DOHH2 (cell line): ENCODE results near the gene ZBTB16.

Experiments
- H3F3A ChIP-seq: fragments of 200-600 bp; sonication (generic), shearing (Covaris generic); 2 replicates; pipeline ENCODE4 v1.6.0; 2016; ENCODE audit warnings: antibody characterized with exemption, mild to moderate bottlenecking; ENCODE audit not compliant: control insufficient read depth, insufficient read depth
- H3K27ac ChIP-seq: fragments of 200-600 bp; sonication (generic); 2 replicates; pipeline ENCODE4 v1.5.1; 2014; ENCODE audit warnings: low read depth, mild to moderate bottlenecking, low read length, moderate library complexity
- H3K27me3 ChIP-seq: fragments of 200-600 bp; sonication (generic); 2 replicates; pipeline ENCODE4 v1.6.1; 2014; ENCODE audit warnings: mild to moderate bottlenecking, low read length, mixed read lengths; ENCODE audit not compliant: control insufficient read depth
- H3K36me3 ChIP-seq: fragments of 200-600 bp; sonication (generic); 2 replicates; pipeline ENCODE4 v1.6.1; 2014; ENCODE audit warnings: mild to moderate bottlenecking, low read length, moderate library complexity, mixed read lengths; ENCODE audit not compliant: control insufficient read depth
- H3K4me1 ChIP-seq: fragments of 200-600 bp; sonication (generic); 2 replicates; pipeline ENCODE4 v1.6.1; 2014; ENCODE audit warnings: mild to moderate bottlenecking, low read length, mixed read lengths; ENCODE audit not compliant: control insufficient read depth
- H3K4me2 ChIP-seq: fragments of 200-600 bp; sonication (generic); 2 replicates; pipeline ENCODE4 v1.6.0; 2014; ENCODE audit warnings: mild to moderate bottlenecking, low read length, moderate library complexity
- H3K4me3 ChIP-seq: fragments of 200-600 bp; sonication (generic); 2 replicates; pipeline ENCODE4 v1.5.1; 2014; ENCODE audit warnings: mild to moderate bottlenecking, low read length, mixed read lengths
- H3K79me2 ChIP-seq: fragments of 200-600 bp; sonication (generic); 2 replicates; pipeline ENCODE4 v1.6.1; 2014; ENCODE audit warnings: mild to moderate bottlenecking, low read length, mixed read lengths; ENCODE audit not compliant: control insufficient read depth
- H3K9me2 ChIP-seq: fragments of 200-600 bp; sonication (generic); replicated peaks from 2 replicates; pipeline ENCODE4 v1.6.1; 2014; ENCODE audit warnings: mild to moderate bottlenecking, low read length, mixed read lengths; ENCODE audit not compliant: control insufficient read depth
- H3K9me3 ChIP-seq: fragments of 200-600 bp; sonication (generic); 2 replicates; pipeline ENCODE4 v1.6.1; 2014; ENCODE audit warnings: antibody characterized with exemption, low read length, mixed read lengths; ENCODE audit not compliant: control insufficient read depth, insufficient read depth
- H4K20me1 ChIP-seq: fragments of 200-600 bp; sonication (generic); 2 replicates; pipeline ENCODE4 v1.6.0; 2014; ENCODE audit warnings: low read depth, mild to moderate bottlenecking, antibody characterized with exemption, low read length, moderate library complexity; ENCODE audit not compliant: control insufficient read depth, insufficient read depth
- EZH2phosphoT487 ChIP-seq: fragments of 200-600 bp; sonication (generic); IDR thresholded peaks from 2 replicates; pipeline ENCODE4 v1.6.1; 2017; ENCODE audit warnings: borderline replicate concordance, mild to moderate bottlenecking, antibody characterized with exemption, low read length, moderate library complexity, mixed read lengths
- TF ChIP-seq, protein P1 (sequence below): fragments of 200-600 bp; sonication (generic); IDR thresholded peaks from one replicate; pipeline ENCODE4 v1.5.1; 2014; ENCODE audit warnings: antibody characterized with exemption, mild to moderate bottlenecking, low read depth, low read length; ENCODE audit not compliant: poor library complexity, severe bottlenecking

ZBTB16 gene

DNA sequence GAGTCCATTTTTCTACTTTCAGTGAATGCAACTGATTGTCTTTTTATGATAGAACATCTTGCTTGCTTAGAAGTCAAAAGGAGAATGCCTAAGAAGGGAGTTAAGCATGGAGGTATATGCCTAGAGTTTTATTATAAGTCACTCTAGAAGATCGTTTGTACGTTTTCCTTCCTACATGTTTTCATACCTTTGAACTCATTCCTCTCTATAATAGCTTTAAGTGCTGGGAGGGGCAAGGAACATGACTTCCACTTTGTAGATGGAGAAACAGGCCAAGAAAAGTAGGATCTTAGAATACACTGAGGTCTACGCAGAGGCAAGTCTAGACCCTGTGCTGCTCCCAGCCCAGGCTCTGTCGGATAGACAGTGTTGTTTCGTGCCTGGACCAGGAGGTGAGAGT, 114.3 kb downstream of the ZBTB16 start:
- Histone ChIP-seq H3K27ac (no peak overlapping the region), H3K4me1 (peaks cover 36% of the 10 kb centered on the region), H3K9me2 (no peaks in the 10 kb centered on the region), H4K20me1 (no peaks in the 10 kb centered on the region), H3K4me2 (no peak overlapping the region), H3K36me3 (no peaks in the 10 kb centered on the region), H3F3A (no peaks in the 10 kb centered on the region), H3K9me3 (no peaks in the 10 kb centered on the region), H3K4me3 (no peak overlapping the region), H3K27me3 (no peaks in the 10 kb centered on the region), H3K79me2 (no peaks in the 10 kb centered on the region)
- TF ChIP-seq, protein P1, sequence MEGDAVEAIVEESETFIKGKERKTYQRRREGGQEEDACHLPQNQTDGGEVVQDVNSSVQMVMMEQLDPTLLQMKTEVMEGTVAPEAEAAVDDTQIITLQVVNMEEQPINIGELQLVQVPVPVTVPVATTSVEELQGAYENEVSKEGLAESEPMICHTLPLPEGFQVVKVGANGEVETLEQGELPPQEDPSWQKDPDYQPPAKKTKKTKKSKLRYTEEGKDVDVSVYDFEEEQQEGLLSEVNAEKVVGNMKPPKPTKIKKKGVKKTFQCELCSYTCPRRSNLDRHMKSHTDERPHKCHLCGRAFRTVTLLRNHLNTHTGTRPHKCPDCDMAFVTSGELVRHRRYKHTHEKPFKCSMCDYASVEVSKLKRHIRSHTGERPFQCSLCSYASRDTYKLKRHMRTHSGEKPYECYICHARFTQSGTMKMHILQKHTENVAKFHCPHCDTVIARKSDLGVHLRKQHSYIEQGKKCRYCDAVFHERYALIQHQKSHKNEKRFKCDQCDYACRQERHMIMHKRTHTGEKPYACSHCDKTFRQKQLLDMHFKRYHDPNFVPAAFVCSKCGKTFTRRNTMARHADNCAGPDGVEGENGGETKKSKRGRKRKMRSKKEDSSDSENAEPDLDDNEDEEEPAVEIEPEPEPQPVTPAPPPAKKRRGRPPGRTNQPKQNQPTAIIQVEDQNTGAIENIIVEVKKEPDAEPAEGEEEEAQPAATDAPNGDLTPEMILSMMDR = no peak
- no peak for TF ChIP-seq EZH2phosphoT487

DNA sequence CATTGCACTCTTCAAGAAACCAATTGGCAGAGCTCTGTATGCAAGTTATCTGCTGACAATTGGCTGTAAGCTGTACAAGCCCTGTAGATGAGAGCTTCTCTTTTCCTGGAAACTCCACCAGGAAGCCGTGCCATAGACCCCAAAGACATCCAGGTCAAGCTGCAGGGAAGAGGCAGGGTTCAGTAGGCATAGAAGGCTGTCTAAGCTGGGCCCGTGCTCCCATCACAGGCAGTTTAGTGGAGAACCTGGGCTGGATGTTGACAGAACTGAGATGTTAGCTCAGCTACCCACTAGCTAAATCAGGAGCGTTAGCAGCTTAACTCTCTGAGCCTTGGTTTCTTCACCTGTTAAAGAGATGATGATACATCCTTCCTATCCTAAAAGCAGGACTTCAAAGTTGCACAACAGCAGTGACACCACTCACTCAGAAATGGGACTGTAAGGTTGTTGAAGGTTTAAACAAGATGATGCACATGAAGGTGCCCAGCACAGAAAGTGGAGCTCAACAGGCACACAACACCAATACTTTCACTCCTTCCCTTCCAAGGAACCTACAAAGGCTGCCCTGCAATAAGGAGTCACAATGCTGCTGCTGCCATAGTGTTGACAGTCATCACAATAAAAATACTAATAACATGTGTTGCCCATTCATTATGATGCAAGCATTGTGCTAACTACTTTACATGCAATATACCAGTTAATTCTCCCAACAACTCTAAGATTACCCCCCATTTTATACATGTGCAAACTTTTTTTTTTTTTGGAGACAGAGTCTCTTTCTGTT, 115.4 kb downstream of the ZBTB16 start:
- no peak overlapping the region for H3K4me3 ChIP-seq
- peaks cover 39% of the 10 kb centered on the region for H3K4me1 ChIP-seq
- 0 out of 2 replicates have a peak, but pooled peaks cover 1% of the 10 kb centered on the region for H3K27me3 ChIP-seq
- TF ChIP-seq EZH2phosphoT487 = no peak
- TF ChIP-seq, protein P1 = no peak
- H3K27ac ChIP-seq = no peak overlapping the region
- H3K4me2 ChIP-seq = no peak overlapping the region
- H3K9me3 ChIP-seq = no peaks in the 10 kb centered on the region
- no peaks in the 10 kb centered on the region for H3K36me3 ChIP-seq
- H4K20me1 ChIP-seq = no peaks in the 10 kb centered on the region
- H3K79me2 ChIP-seq = no peaks in the 10 kb centered on the region
- no peaks in the 10 kb centered on the region for H3F3A ChIP-seq
- no peaks in the 10 kb centered on the region for H3K9me2 ChIP-seq

DNA sequence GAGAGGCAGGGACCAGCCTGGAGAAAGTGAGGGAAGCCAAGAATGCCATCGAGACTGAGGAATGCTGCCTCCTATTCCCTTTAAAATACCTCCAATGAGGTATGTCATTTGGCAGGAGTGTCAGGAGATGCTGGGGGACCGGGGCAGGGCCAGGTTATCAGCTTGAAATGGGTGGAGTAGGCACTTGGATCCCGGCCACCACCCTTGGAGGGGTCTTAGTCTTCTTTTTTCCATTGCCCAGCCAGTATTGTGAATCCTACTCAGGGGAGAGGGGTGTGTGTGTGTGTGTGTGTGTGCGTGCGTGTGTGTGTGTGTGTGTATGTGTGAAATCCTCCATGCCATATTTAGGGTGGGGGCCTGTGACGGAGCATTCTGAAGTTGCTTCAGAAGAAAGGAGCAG, 116.2 kb downstream of the ZBTB16 start:
- H4K20me1 ChIP-seq = no peaks in the 10 kb centered on the region
- no peaks in the 10 kb centered on the region for H3K79me2 ChIP-seq
- H3K36me3 ChIP-seq = no peaks in the 10 kb centered on the region
- H3K9me2 ChIP-seq = no peaks in the 10 kb centered on the region
- H3K27ac ChIP-seq = no peak overlapping the region
- H3K27me3 ChIP-seq = 0 out of 2 replicates have a peak, but pooled peaks cover 2% of the 10 kb centered on the region
- no peaks in the 10 kb centered on the region for H3K9me3 ChIP-seq
- H3K4me3 ChIP-seq = no peak overlapping the region
- peaks cover 45% of the 10 kb centered on the region for H3K4me1 ChIP-seq
- TF ChIP-seq, protein P1 = no peak
- no peak for TF ChIP-seq EZH2phosphoT487
- H3K4me2 ChIP-seq = no peak overlapping the region
- no peaks in the 10 kb centered on the region for H3F3A ChIP-seq
